Measurements from ENCODE around the gene SLC2A9. TPM values are rescaled to one million over a fixed set of nuclear protein-coding genes. Genes with fewer than 3 reads are reported as not detected.

The SLC2A9 gene
- total and polyA plus RNA-seq, 2 of the 8 experiments (the other 6 are each of a cell fraction or from before 2014, with no cell fraction given), result 0.20 to 0.26 TPM

- TF ChIP-seq HDAC2 (IDR thresholded peaks at IDR 0.05; ENCODE audit: borderline replicate concordance in 1 of 2, low read depth in 2 of 2, low read length in 2 of 2), result no peak
- TF ChIP-seq EP300 (IDR thresholded peaks at IDR 0.05; ENCODE audit: borderline replicate concordance in 1 of 2, low read depth in 2 of 2, low read length in 2 of 2), result no peak
- no peak for TF ChIP-seq ASH2L (IDR thresholded peaks at IDR 0.05; ENCODE audit: low read length)
- TF ChIP-seq KDM1A (IDR thresholded peaks at IDR 0.05; ENCODE audit: borderline replicate concordance, low read length), result no peak
These were observed 11.3 kb upstream of the SLC2A9 start (continued) for GRCh38 chr4:10032625-10033024.
